NCI-H1092 treated with DMSO at 0.1 percent for 48 hours (cell line): ENCODE results near the gene HHIPL2.

Source experiments
- DNase-seq: peaks from one replicate; lab custom pipeline; 2025; lab: John Stamatoyannopoulos, UW

HHIPL2 gene

DNA sequence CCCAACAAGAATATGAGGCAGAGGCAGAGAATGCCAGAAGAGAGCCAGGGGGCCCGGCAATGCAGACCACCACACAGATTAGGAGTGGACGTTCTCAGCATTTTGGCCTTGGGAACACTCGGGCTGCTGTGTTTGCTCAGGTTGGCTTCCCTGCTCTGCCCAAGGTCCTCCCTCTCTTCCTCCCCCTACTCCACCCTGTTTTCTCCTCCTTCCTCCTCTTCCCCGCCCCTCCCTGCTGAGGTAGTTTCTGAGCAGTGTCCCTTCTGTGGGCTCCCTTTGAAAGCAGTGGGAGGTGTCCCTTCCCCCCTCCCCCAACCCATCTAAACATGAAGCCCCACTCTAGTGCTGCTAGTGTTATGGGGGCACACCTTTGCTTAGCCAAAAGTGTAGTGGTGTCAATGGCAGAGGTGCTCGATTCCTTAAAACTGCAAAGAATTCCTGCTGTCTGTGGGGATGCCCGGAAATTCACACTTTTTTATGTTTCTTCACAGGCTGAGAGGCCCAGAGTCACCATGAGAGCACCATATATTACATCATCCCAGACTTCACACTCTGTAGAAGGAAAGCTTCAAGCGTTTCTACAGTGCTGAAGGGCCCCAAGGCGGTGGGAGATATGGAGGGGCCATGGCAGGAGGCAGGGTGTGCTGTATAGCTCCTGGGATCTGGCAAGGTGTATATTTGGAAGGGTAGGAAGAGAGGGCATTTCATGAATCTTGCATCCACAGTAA is at the start of gene HHIPL2:
TSS of gene HHIPL2 (minus strand) at position 161 of the 728 bp plus-strand sequence. CDS start at position 101, 60 bp downstream.
- no peak for DNase-seq

- no peak for DNase-seq
Observed at GRCh38 chr1:222596696-222597095, 48.8 kb upstream of the HHIPL2 start.

- no peak for DNase-seq
Observed at GRCh38 chr1:222594789-222595188, 46.9 kb upstream of the HHIPL2 start.

DNA sequence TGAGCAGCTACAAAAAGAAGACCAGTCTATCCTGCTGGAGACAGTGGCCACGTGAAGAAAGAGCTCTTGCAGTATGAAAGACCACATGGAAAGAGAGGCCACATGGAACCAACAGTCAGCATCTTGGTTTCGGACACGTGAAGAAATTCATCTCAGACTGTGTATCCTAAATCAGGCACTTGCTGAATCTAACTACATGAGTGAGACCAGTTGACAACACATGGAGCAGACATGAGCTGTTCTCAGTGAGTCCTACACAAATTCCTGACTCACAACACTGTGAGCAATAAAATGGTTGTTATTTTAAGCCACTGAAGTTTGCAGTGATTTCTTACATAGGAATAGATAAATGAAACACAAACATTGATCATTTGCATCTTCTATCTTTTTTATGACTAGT is 44.3 kb upstream of the HHIPL2 start:
- DNase-seq = no peak

- DNase-seq = peak; percentile 92
Observed at GRCh38 chr1:222589462-222590302, 41.8 kb upstream of the HHIPL2 start, which contains the start of gene TAF1A. Gene TAF1A (minus strand): TSS chr1:222589933.

DNA sequence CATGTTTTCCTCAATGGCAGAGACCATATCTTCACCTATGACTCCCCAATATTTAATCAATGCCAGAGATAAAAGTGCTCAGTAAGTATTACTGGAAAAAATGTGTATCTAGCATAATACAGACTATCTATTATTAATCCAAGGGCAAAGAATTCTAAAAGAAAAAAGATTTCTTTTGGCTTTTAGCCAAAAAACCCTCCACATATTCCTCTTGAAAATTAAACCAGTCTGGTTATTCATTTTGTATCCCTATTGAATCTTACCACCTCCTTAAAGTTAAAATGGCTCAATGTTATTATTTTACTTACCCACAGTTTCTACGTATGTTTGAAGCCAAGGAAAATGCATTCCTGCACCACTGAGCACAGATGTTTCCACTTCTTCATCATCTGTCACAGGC is 40.2 kb upstream of the HHIPL2 start:
- no peak for DNase-seq

DNA sequence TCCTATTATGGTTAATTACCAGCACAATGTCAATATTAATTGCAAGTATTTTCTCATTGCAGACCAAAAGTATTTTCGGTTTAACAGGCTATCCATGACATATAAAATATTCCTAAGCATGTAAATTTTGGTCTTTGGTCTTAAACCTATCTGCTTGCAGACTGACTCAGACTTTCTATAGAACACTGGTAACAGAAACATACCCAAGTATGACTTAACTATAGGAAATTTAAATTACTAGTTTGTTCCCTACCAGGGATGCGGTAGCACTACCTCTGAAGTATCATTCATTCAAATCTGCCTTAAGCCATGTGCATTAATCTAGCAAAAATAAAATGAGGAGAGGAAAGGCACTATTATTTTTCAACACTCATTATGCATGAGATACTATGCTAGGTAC is 38.9 kb upstream of the HHIPL2 start:
- DNase-seq = no peak

GRCh38 chr1:222583079-222583478 is 35.2 kb upstream of the HHIPL2 start:
- no peak for DNase-seq

DNA sequence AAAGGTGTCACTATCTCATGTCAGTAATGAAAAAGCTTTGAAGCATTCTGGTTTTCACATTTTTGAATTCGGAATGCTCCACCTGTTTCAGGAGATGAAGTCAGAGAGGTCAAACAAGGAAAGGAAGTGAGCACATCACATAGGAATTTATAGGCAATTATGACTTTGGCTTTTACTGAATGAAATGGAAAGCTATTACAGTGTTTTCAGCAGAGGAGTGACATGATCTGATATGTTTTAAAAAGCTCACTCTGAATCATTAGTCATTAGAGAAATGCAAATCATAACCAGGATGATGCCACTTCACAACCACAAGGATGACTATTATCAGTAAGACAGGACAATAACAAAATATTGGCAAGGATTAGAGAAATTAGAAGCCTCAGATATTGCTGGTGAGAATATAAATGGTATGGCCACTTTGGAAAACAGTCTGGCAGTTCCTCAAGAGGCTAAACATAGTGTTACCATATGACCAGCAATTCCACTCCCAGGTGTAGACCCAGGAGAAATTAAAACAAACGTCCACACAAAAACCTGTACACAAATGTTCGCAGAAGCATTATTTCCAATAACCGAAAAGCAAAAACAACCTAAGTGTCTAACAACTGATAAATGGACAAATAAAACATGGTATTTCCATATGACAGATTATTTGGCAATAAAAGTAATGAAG is 34.3 kb upstream of the HHIPL2 start:
- no peak for DNase-seq

DNA sequence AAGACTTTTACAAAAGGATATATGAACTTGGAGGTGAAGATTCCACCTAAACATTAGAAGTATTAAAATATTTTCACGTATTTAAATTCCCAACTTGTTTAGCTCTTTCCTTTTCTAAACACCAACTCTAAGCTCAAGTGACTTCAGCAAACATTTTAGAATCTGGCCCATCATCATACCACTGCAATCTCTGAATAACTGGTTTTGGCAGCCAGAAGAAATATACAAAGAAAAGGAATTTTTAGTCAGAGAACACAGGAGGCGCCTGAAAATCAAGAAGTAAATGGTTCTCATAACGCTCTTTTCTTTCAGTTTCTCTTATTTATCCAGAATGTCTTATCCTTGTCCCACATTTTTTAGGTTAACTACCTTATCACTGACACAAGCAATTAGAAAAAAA is 31.4 kb upstream of the HHIPL2 start:
- DNase-seq = no peak

DNA sequence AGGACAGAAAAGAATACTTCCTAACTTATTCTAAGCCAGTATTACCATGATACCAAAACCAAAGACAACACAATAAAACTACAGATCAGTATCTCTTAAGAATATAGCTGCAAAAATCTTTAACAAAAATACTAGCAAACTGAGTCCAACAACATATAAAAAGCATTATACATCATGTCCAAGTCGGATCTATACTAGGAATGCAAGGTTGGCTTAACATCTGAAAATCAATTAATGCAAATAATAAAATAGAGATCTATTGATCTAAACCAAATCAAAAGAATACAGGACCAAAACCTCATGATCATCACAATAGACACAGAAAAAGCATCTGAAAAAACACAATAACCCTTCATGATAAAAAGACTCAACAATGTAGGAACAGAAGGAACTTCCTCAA is 22.9 kb upstream of the HHIPL2 start:
- DNase-seq = no peak

DNA sequence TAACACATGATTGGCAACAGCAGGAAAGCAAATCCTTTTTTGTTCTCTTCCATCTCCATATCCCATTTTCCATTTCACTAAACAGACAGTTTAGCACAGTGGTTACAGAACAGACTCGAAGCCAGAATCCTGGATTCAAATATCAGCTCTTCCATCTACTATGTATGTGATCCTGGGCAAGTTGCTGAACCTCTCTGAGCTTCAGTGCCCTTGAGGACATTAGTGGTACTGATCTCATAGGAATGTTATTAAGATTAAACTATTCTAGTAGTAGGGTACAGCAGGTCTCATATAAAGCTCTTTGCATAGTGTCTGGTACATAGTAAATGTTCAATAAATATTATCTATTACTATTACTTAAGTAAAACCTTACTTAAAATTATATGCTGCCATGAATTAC is 13.8 kb upstream of the HHIPL2 start:
- DNase-seq = no peak

DNA sequence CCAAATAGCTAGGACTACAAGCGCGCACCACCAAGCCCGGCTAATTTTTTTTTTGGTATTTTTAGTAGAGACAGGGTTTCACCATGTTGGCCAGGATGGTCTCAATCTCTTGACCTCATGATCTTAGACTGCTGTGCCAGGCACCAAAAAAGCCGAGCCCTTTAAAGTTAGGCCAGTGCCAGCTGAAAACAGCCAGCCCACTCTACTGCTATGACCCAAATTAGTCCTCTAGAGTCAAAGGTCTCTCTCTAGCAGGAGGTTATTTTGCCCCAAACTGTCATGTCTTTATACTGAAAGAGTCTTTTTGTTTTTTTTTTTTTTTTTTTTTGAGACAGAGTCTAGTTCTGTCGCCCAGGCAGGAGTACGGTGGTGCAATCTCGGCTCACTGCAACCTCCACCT is 9.7 kb upstream of the HHIPL2 start:
- no peak for DNase-seq

DNA sequence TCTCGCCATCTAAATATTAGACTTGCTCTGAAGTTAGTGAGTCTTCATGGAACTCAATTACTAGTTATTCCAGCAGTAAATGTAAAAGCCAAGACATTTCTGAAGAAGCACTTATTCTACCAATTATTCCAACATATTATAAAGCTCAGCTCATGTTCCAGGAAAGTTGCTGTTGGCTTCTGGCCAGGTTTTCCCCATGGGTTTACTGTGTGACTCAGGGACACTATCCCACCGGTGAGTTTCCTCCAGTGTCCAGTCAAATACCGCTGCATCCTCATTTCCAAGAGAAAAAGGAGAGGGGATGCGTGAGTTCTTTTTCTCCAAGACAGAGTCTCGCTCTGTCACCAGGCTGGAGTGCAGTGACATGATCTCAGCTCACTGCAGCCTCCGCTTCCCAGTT is 9.2 kb upstream of the HHIPL2 start:
- DNase-seq = no peak

- DNase-seq = no peak
Observed at GRCh38 chr1:222555992-222556615, 8.2 kb upstream of the HHIPL2 start.

DNA sequence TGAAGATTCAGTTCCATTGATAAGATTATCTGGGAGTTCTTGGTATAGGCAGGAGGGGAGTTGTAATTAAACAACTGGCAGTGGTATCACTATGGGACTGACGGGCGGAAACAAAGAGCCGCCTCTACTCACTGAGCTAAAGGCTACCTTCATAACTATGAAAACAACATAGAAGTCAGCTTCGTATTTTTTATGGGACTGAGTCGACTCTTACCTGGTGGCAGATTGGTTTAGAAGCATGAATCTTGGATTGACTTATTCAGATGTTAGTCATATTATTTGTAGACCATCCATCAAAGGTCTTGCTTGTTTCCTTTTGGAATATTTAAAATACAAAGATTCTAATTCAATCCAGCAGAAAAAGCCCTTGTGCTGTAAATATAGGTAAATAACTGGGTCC is 6.3 kb upstream of the HHIPL2 start:
- DNase-seq = no peak

GRCh38 chr1:222552882-222553281 is 5.0 kb upstream of the HHIPL2 start:
- no peak for DNase-seq

GRCh38 chr1:222547260-222547614 is 667 bp downstream of the HHIPL2 start:
- no peak for DNase-seq

GRCh38 chr1:222546548-222547259 is 1.2 kb downstream of the HHIPL2 start:
- DNase-seq = peak; percentile 44

- DNase-seq = peak; percentile 44
Observed at GRCh38 chr1:222546091-222546490, 1.8 kb downstream of the HHIPL2 start.

- no peak for DNase-seq
Observed at GRCh38 chr1:222543817-222544216, 4.1 kb downstream of the HHIPL2 start.

GRCh38 chr1:222540598-222540995 is 7.3 kb downstream of the HHIPL2 start:
- no peak for DNase-seq
